GM23248 (cell line): ENCODE data around the gene POLR3C. TPM values are rescaled to one million over a fixed set of nuclear protein-coding genes. Genes with fewer than 3 reads are reported as not detected.
"Not testable (repeated sequence)": the region's sequence is repeated elsewhere in the genome, so short reads cannot be mapped to it uniquely, and the experiment has no call there.

ENCODE experiments used
- DNase-seq: peaks from one replicate; pipeline ENCODE4 v3.0.0-alpha.2; 2015
- H2AFZ ChIP-seq: fragments of 200-600 bp; sonication (generic); 2 replicates; pipeline ENCODE4 v1.6.1; 2016; ENCODE audit warnings: antibody characterized with exemption
- H3F3A ChIP-seq: fragments of 200-600 bp; sonication (generic); 2 replicates; pipeline ENCODE4 v1.6.1; 2016; ENCODE audit warnings: mild to moderate bottlenecking, antibody characterized with exemption, mixed run types; ENCODE audit not compliant: insufficient read depth
- H3K27ac ChIP-seq: fragments of 200-600 bp; sonication (generic); 2 replicates; pipeline ENCODE4 v1.5.1; 2016; ENCODE audit warnings: mild to moderate bottlenecking
- H3K27me3 ChIP-seq: fragments of 200-600 bp; sonication (generic); replicated peaks from 2 replicates; pipeline ENCODE4 v1.6.1; 2016; ENCODE audit warnings: mild to moderate bottlenecking; ENCODE audit not compliant: insufficient read depth
- H3K36me3 ChIP-seq: fragments of 200-600 bp; sonication (generic); 2 replicates; pipeline ENCODE4 v1.6.1; 2016; ENCODE audit warnings: low read depth, mild to moderate bottlenecking
- H3K4me1 ChIP-seq: fragments of 200-600 bp; sonication (generic); 2 replicates; pipeline ENCODE4 v1.6.1; 2016; ENCODE audit warnings: mild to moderate bottlenecking; ENCODE audit not compliant: insufficient read depth
- H3K4me2 ChIP-seq: fragments of 200-600 bp; sonication (generic); one replicate; pipeline ENCODE4 v1.6.1; 2016; ENCODE audit warnings: mild to moderate bottlenecking; ENCODE audit not compliant: unreplicated experiment
- H3K4me3 ChIP-seq: fragments of 200-600 bp; sonication (generic); 2 replicates; pipeline ENCODE4 v1.5.1; 2016; ENCODE audit warnings: mild to moderate bottlenecking
- H3K79me2 ChIP-seq: fragments of 200-600 bp; sonication (generic); 2 replicates; pipeline ENCODE4 v1.6.1; 2016; ENCODE audit warnings: mild to moderate bottlenecking; ENCODE audit not compliant: insufficient read depth
- H3K9ac ChIP-seq: fragments of 200-600 bp; sonication (generic); 2 replicates; pipeline ENCODE4 v1.6.1; 2016; ENCODE audit warnings: mild to moderate bottlenecking
- H3K9me2 ChIP-seq: fragments of 200-600 bp; sonication (generic); 2 replicates; pipeline ENCODE4 v1.6.1; 2016; ENCODE audit warnings: mixed run types, mild to moderate bottlenecking, moderate library complexity; ENCODE audit not compliant: insufficient read depth
- H3K9me3 ChIP-seq: fragments of 200-600 bp; sonication (generic); one replicate; pipeline ENCODE4 v1.6.1; 2017; ENCODE audit warnings: low read depth
- H4K20me1 ChIP-seq: fragments of 200-600 bp; sonication (generic); 2 replicates; pipeline ENCODE4 v1.6.0; 2016; ENCODE audit not compliant: insufficient read depth
- EZH2 ChIP-seq: fragments of 200-600 bp; sonication (generic); IDR thresholded peaks from 2 replicates; pipeline ENCODE4 v1.6.1; 2018; ENCODE audit warnings: antibody characterized with exemption, mild to moderate bottlenecking; ENCODE audit not compliant: insufficient read depth, poor library complexity, severe bottlenecking
- EZH2phosphoT487 ChIP-seq: fragments of 200-600 bp; sonication (generic); IDR thresholded peaks from 2 replicates; pipeline ENCODE4 v1.6.1; 2018; ENCODE audit warnings: antibody characterized with exemption, moderate library complexity, mild to moderate bottlenecking, low read depth; ENCODE audit not compliant: insufficient read depth
- WGBS, 2 experiments: methylation state at CpG; one replicate each; pipeline ENCODE4 v1.1.6; 2015 to 2017; ENCODE audit warnings: low lambda C conversion rate in 2 of 2, low coverage in 1 of 2; ENCODE audit errors: missing lambda C conversion rate in 2 of 2; 5-methylcytosine and 5-hydroxymethylcytosine counted together
- in situ Hi-C: fragments of 300-500 bp; cut with MboI; formaldehyde crosslinking; loops from 2 replicates; pipeline ENCODE4 v1.15.0; 2020
- polyA plus RNA-seq: library from polyadenylated mRNA; unstranded; fragments of >200 nt; fragmentation: Nextera tagmentation; extraction: Ambion mirVana; gene quantifications from 2 replicates; pipeline ENCODE4 v1.2.1, GENCODE V29; 2016
- total RNA-seq: library from RNA; depleted of rRNA; stranded (reverse); fragments of >200 nt; shearing (Covaris generic); gene quantifications from 2 replicates; pipeline ENCODE4 v1.2.3, GENCODE V29; 2014

Gene POLR3C
- total and polyA plus RNA-seq, 2 experiments from 2014 or later, result 39.0 to 42.2 TPM

- H3K9me3 ChIP-seq, result no peaks in the 10 kb centered on the region
- peaks cover 11% of the 10 kb centered on the region for H4K20me1 ChIP-seq
- no peak overlapping the region for H2AFZ ChIP-seq
- TF ChIP-seq EZH2phosphoT487, result no peak
- TF ChIP-seq EZH2, result no peak
- H3K4me1 ChIP-seq, result peaks cover 23% of the 10 kb centered on the region
- in situ Hi-C loops, result no loop called here
- 95 to 96% methylated on average over 7 of the region's 7 CpGs for WGBS, 2 experiments
- no peak overlapping the region for H3K4me2 ChIP-seq
- peaks cover 79% of the 10 kb centered on the region for H3K79me2 ChIP-seq
- H3K27ac ChIP-seq, result no peak overlapping the region
- no peaks in the 10 kb centered on the region for H3K36me3 ChIP-seq
- no peaks in the 10 kb centered on the region for H3K9me2 ChIP-seq
- DNase-seq, result no peak
- H3K9ac ChIP-seq, result no peak overlapping the region
- no peaks in the 10 kb centered on the region for H3F3A ChIP-seq
- H3K27me3 ChIP-seq, result no peaks in the 10 kb centered on the region
- no peak overlapping the region for H3K4me3 ChIP-seq
Observed at GRCh38 chr1:145806844-145807243, 17.2 kb upstream of the POLR3C start.

- H3K4me1 ChIP-seq, H3K9me3 ChIP-seq, H3F3A ChIP-seq, H3K27me3 ChIP-seq, in situ Hi-C loops, H3K9me2 ChIP-seq, H3K36me3 ChIP-seq, H4K20me1 ChIP-seq, H2AFZ ChIP-seq, DNase-seq: not testable (repeated sequence)
- H3K27ac ChIP-seq, result peak overlapping the region; percentile 57
- peak overlapping the region; percentile 68 for H3K4me2 ChIP-seq
- H3K9ac ChIP-seq, result peak overlapping the region; percentile 57
- 0 to 3% methylated on average over 6 of the region's 6 CpGs for WGBS, 2 experiments
- peaks cover 31% of the 10 kb centered on the region for H3K79me2 ChIP-seq
- peak overlapping the region; percentile 60 for H3K4me3 ChIP-seq
Observed at GRCh38 chr1:145812977-145813810, 10.8 kb upstream of the POLR3C start.

GRCh38 chr1:145818095-145818494 lies 5.9 kb upstream of the POLR3C start:
- 0 to 2% methylated on average over 4 of the region's 6 CpGs for WGBS, 2 experiments
- Histone ChIP-seq H3K4me2 (peak overlapping the region; percentile 80), H3K79me2 (peaks cover 37% of the 10 kb centered on the region), H3K4me3 (peak overlapping the region; percentile 61), H3K9ac (peak overlapping the region; percentile 53; the same call in 1 of the 2 replicates), H3K27ac (peak overlapping the region; percentile 78)
- H3K9me3 ChIP-seq, in situ Hi-C loops, H2AFZ ChIP-seq, H3K4me1 ChIP-seq, H3K27me3 ChIP-seq, H3F3A ChIP-seq, H3K9me2 ChIP-seq, H3K36me3 ChIP-seq, H4K20me1 ChIP-seq: not testable (repeated sequence)
- DNase-seq, result peak; percentile 65

GRCh38 chr1:145822779-145823331 lies 1.1 kb upstream of the POLR3C start:
- H3K9me2 ChIP-seq, H4K20me1 ChIP-seq, H3K9me3 ChIP-seq, in situ Hi-C loops, H3K9ac ChIP-seq, DNase-seq, H2AFZ ChIP-seq, H3K27me3 ChIP-seq: not testable (repeated sequence)
- Histone ChIP-seq H3K36me3 (peaks cover 22% of the 10 kb centered on the region), H3K27ac (peak overlapping the region; percentile 33; the same call in 1 of the 2 replicates), H3F3A (peaks cover 15% of the 10 kb centered on the region), H3K4me1 (peaks cover 15% of the 10 kb centered on the region), H3K4me3 (peak overlapping the region; percentile 53; the same call in 1 of the 2 replicates), H3K79me2 (peaks cover 58% of the 10 kb centered on the region), H3K4me2 (peak overlapping the region; percentile 53)
- WGBS, 2 experiments, result 0% methylated on average over 1 of the region's 16 CpGs; no CpG with 5 or more reads in 1 of the 2 experiments
